ENCODE results near the gene SERPINA4. TPM values are rescaled to one million over a fixed set of nuclear protein-coding genes. Genes with fewer than 3 reads are reported as not detected.

SERPINA4 gene
- total and polyA plus RNA-seq, 2 experiments from 2014 or later: not detected

- TF ChIP-seq REST (IDR thresholded peaks at IDR 0.05; ENCODE audit: unreplicated experiment) (no peak), CTCF (conservative IDR thresholded peaks at IDR 0.05; ENCODE audit: low read depth in 2 of 2) (no peak), STAT1 (IDR thresholded peaks at IDR 0.05; ENCODE audit: unreplicated experiment) (no peak), ZNF114 (CRISPR knock-in tag; IDR thresholded peaks at IDR 0.05) (no peak), ETS1 (IDR thresholded peaks at IDR 0.05) (no peak), ZNF331 (CRISPR knock-in tag; IDR thresholded peaks at IDR 0.05; ENCODE audit: low read depth) (no peak), CREB1 (CRISPR knock-in tag; IDR thresholded peaks at IDR 0.05; ENCODE audit: low read depth) (no peak), JUNB (IDR thresholded peaks at IDR 0.05; ENCODE audit: unreplicated experiment) (no peak), EZH2 (IDR thresholded peaks at IDR 0.05; ENCODE audit: low read depth, unreplicated experiment) (no peak)
Measured at GRCh38 chr14:94569381-94570001, 8.2 kb downstream of the SERPINA4 start (continued).

GRCh38 chr14:94570002-94570400, 8.8 kb downstream of the SERPINA4 start:
- H4K20me1 ChIP-seq (replicated peaks; ENCODE audit: insufficient read depth): no peaks in the 10 kb centered on the region
- no peak overlapping the region for H3K27ac ChIP-seq (ENCODE audit: low read depth)
- Mint-ChIP-seq H3K27ac (no peak overlapping the region), H3K9me3 (no peaks in the 10 kb centered on the region; the same call in 2 of the 3 replicates), H3K4me1 (no peaks in the 10 kb centered on the region), H3K36me3 (ENCODE audit: low read depth) (no peaks in the 10 kb centered on the region), H3K27me3 (ENCODE audit: insufficient read depth, low read depth, poor library complexity) (peaks cover 3% of the 10 kb centered on the region), H3K4me3 (no peak overlapping the region)
- no peak for ATAC-seq
- no peak overlapping the region for H3K4me2 ChIP-seq
- H3K4me1 ChIP-seq (ENCODE audit: insufficient read depth): no peaks in the 10 kb centered on the region
- no peaks in the 10 kb centered on the region for H3K79me2 ChIP-seq (replicated peaks; ENCODE audit: insufficient read depth)
- no peak for DNase-seq (ENCODE audit: low spot score)
- no peak overlapping the region for H3K4me3 ChIP-seq
- no peaks in the 10 kb centered on the region for H3K27me3 ChIP-seq (ENCODE audit: insufficient read depth)
- H2AFZ ChIP-seq: no peak overlapping the region
- no peaks in the 10 kb centered on the region for H3K36me3 ChIP-seq (ENCODE audit: insufficient read depth)
- H3F3A ChIP-seq (replicated peaks; ENCODE audit: low read depth): no peaks in the 10 kb centered on the region
- peaks cover 5% of the 10 kb centered on the region; the same call in 1 of the 2 replicates for H3K9me2 ChIP-seq (ENCODE audit: insufficient read depth)
- TF ChIP-seq CREB1 (CRISPR knock-in tag; IDR thresholded peaks at IDR 0.05; ENCODE audit: low read depth): no peak
- TF ChIP-seq EZH2phosphoT487 (IDR thresholded peaks at IDR 0.05; ENCODE audit: unreplicated experiment): no peak
- no peak for TF ChIP-seq ZNF331 (CRISPR knock-in tag; IDR thresholded peaks at IDR 0.05; ENCODE audit: low read depth)
- no peak for TF ChIP-seq JUNB (IDR thresholded peaks at IDR 0.05; ENCODE audit: unreplicated experiment)
- TF ChIP-seq STAT1 (IDR thresholded peaks at IDR 0.05; ENCODE audit: unreplicated experiment): no peak
- no peak for TF ChIP-seq EZH2 (IDR thresholded peaks at IDR 0.05; ENCODE audit: low read depth, unreplicated experiment)
- TF ChIP-seq CTCF (conservative IDR thresholded peaks at IDR 0.05; ENCODE audit: low read depth in 2 of 2): no peak

Measured in GM23338 (cell line).